ENCODE measurements around the gene ZNRF2.

DNA sequence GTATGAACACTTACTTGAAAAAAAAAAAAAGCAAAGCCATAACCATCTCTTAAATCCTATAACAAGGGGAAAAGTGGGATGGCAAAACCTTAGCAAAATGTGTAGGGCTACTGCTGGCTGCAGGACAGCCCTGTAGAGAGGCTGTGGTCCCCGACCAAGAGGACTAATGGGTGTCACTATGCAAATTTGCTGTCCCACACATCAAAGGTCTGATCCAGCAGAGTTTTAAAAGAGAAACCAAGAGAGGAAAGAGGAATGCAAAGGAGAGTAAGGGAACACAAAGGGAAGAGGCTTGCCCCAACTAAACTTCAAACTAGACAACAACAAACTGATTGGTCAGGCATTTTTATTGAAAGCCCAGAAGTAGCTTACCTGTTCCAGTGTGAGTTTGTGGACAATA, 3.1 kb upstream of the ZNRF2 start:
- TF ChIP-seq EZH2 (IDR thresholded peaks at IDR 0.05) (no peak), POLR2AphosphoS5 (IDR thresholded peaks at IDR 0.05; ENCODE audit: borderline replicate concordance, low read depth, low read length) (no peak), FOXP2 (optimal IDR thresholded peaks at IDR 0.05; ENCODE audit: control extremely low read depth, extremely low read length, insufficient read depth) (no peak)

Measured in SK-N-MC (cell line).